GM12875 (cell line): ENCODE data around the gene RHEBL1.
A peak's percentile ranks its signal among the peaks of the same experiment; 100 is the strongest.

Source experiments
- H3K4me3 ChIP-seq: one replicate; pipeline ENCODE4 v1.5.1; 2011; ENCODE audit warnings: low read depth, low read length, control low read depth
- CTCF ChIP-seq: IDR thresholded peaks from 2 replicates; pipeline ENCODE4 v1.5.1; 2011; ENCODE audit warnings: low read depth, mild to moderate bottlenecking, control low read depth, inconsistent platforms, low read length, moderate library complexity, borderline replicate concordance; ENCODE audit not compliant: insufficient read depth

Gene RHEBL1

GRCh38 chr12:49069507-49070346, at the start of gene RHEBL1:
Gene RHEBL1, minus strand, starts transcription at chr12:49069979. Its CDS starts 194 bp downstream, at chr12:49069785.
- TF ChIP-seq CTCF, result peak; percentile 48; the same call in 1 of the 2 replicates

GRCh38 chr12:49111206-49111605, 41.4 kb upstream of the RHEBL1 start:
- H3K4me3 ChIP-seq, result peak overlapping the region; percentile 29
- no peak for TF ChIP-seq CTCF

More at GRCh38 chr12:49069507-49070346, at the start of gene RHEBL1:
- peak within 1 kb of the TSS; percentile 78 for H3K4me3 ChIP-seq

- H3K4me3 ChIP-seq, result peak within 1 kb of the TSS; percentile 85
- peak; percentile 53 for TF ChIP-seq CTCF
These were observed 40.8 kb upstream of the RHEBL1 start, which contains the start of gene LMBR1L for GRCh38 chr12:49110464-49111155. Gene LMBR1L, minus strand, starts transcription at chr12:49110847. Its CDS starts 292 bp downstream, at chr12:49110555.

GRCh38 chr12:49109641-49110463, 40.1 kb upstream of the RHEBL1 start:
- TF ChIP-seq CTCF, result no peak
- peak overlapping the region; percentile 85 for H3K4me3 ChIP-seq

- no peak overlapping the region for H3K4me3 ChIP-seq
- TF ChIP-seq CTCF, result no peak
These were observed 39.2 kb upstream of the RHEBL1 start for GRCh38 chr12:49108958-49109404.

GRCh38 chr12:49105504-49106084, 35.8 kb upstream of the RHEBL1 start:
- H3K4me3 ChIP-seq, result no peak overlapping the region
- TF ChIP-seq CTCF, result no peak
